Neural progenitor cell (in vitro differentiated cells): ENCODE results near the gene SYVN1. TPM values are rescaled to one million over a fixed set of nuclear protein-coding genes. Genes with fewer than 3 reads are reported as not detected.

Experiments used
- DNase-seq: peaks from one replicate; pipeline ENCODE4 v3.0.0-alpha.2; 2016; ENCODE audit warnings: low spot score
- H2AFZ ChIP-seq: fragments of 200-600 bp; sonication (generic); replicated peaks from 2 replicates; pipeline ENCODE4 v1.6.1; 2016; ENCODE audit warnings: antibody characterized with exemption
- H3F3A ChIP-seq: fragments of 200-600 bp; sonication (generic); 2 replicates; pipeline ENCODE4 v1.6.1; 2016; ENCODE audit warnings: antibody characterized with exemption, low read depth
- H3K27ac ChIP-seq: fragments of 200-600 bp; sonication (generic); 2 replicates; pipeline ENCODE4 v1.5.1; 2016; ENCODE audit warnings: mild to moderate bottlenecking
- H3K27me3 ChIP-seq: fragments of 200-600 bp; sonication (generic); 2 replicates; pipeline ENCODE4 v1.6.1; 2016; ENCODE audit warnings: mild to moderate bottlenecking, moderate library complexity
- H3K36me3 ChIP-seq: fragments of 200-600 bp; sonication (generic); 2 replicates; pipeline ENCODE4 v1.5.1; 2016
- H3K4me1 ChIP-seq: fragments of 200-600 bp; sonication (generic); 2 replicates; pipeline ENCODE4 v1.6.1; 2016; ENCODE audit warnings: mixed run types
- H3K4me2 ChIP-seq: fragments of 200-600 bp; sonication (generic); 2 replicates; pipeline ENCODE4 v1.6.1; 2016
- H3K4me3 ChIP-seq: fragments of 200-600 bp; sonication (generic); 2 replicates; pipeline ENCODE4 v1.5.1; 2016
- H3K79me2 ChIP-seq: fragments of 200-600 bp; sonication (generic); 2 replicates; pipeline ENCODE4 v1.6.1; 2016; ENCODE audit warnings: low read depth
- H3K9ac ChIP-seq: fragments of 200-600 bp; sonication (generic); 2 replicates; pipeline ENCODE4 v1.6.1; 2016
- H3K9me3 ChIP-seq: fragments of 200-600 bp; sonication (generic); 2 replicates; pipeline ENCODE4 v1.5.1; 2016; ENCODE audit warnings: low read depth
- H4K20me1 ChIP-seq: fragments of 200-600 bp; sonication (generic); 2 replicates; pipeline ENCODE4 v1.6.1; 2016; ENCODE audit warnings: low read depth
- H3K27ac Mint-ChIP-seq: 3 replicates; pipeline ENCODE4 v1.8.0; 2021; ENCODE audit warnings: mixed read lengths
- H3K27me3 Mint-ChIP-seq: 2 replicates; pipeline ENCODE4 v1.8.0; 2022; ENCODE audit warnings: low read depth, mild to moderate bottlenecking, inconsistent platforms, moderate library complexity, mixed read lengths; ENCODE audit not compliant: insufficient read depth
- H3K36me3 Mint-ChIP-seq: 3 replicates; pipeline ENCODE4 v1.8.0; 2021; ENCODE audit warnings: mixed read lengths
- H3K4me1 Mint-ChIP-seq: 3 replicates; pipeline ENCODE4 v1.8.0; 2021; ENCODE audit warnings: mixed read lengths
- H3K4me3 Mint-ChIP-seq: 3 replicates; pipeline ENCODE4 v1.8.0; 2021; ENCODE audit warnings: mild to moderate bottlenecking, moderate library complexity, mixed read lengths
- H3K9me3 Mint-ChIP-seq: 3 replicates; pipeline ENCODE4 v1.8.0; 2020; ENCODE audit warnings: mixed read lengths
- CTCF ChIP-seq: fragments of 200-600 bp; sonication (generic); IDR thresholded peaks from 2 replicates; pipeline ENCODE4 v1.5.1; 2017; ENCODE audit warnings: antibody characterized with exemption, mild to moderate bottlenecking
- EZH2 ChIP-seq: fragments of 200-600 bp; sonication (generic); IDR thresholded peaks from 2 replicates; pipeline ENCODE4 v1.6.1; 2017; ENCODE audit warnings: antibody characterized with exemption, mild to moderate bottlenecking, moderate library complexity
- EZH2phosphoT487 ChIP-seq: fragments of 200-600 bp; sonication (generic); IDR thresholded peaks from 2 replicates; pipeline ENCODE4 v1.6.1; 2017; ENCODE audit warnings: antibody characterized with exemption
- total RNA-seq: library from RNA; depleted of rRNA; stranded (reverse); fragments of >200 nt; gene quantifications from 2 replicates; pipeline ENCODE4 v1.2.3, GENCODE V29; 2015; ENCODE audit warnings: low replicate concordance

The SYVN1 gene
- total RNA-seq, 1 donor from 2014 or later = 7.2 TPM

DNA sequence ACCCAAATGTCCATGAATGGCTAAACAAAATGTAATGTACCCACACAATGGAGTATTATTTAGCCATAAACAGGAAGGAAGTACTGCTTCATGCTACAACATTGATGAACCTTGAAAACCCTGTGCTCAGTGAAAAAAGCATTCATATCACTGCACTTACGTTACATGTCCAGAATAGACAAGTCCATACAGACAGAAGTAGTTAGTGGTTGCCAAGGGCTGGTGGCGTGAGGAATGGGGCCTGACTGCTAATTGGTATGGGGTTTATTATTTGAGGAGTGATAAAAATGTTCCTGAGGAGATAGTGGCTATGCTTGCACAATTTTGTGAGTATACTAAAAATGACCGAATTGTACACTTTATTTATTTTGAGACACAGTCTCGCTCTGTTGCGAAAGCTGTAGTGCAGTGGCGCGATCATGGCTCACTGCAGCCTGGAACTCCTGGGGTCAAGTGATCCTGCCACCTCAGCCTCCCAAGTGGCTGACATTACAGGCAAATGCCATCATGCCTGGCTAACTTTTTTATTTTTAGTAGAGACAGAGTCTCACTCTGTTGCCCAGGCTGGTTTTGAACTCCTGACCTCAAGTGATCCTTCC, 7.7 kb upstream of the SYVN1 start:
- H3K9me3 ChIP-seq = no peaks in the 10 kb centered on the region
- Mint-ChIP-seq H3K4me1 (no peaks in the 10 kb centered on the region), H3K9me3 (peaks cover 10% of the 10 kb centered on the region), H3K4me3 (no peak overlapping the region), H3K36me3 (no peaks in the 10 kb centered on the region), H3K27me3 (peaks cover 6% of the 10 kb centered on the region), H3K27ac (no peak overlapping the region)
- H3F3A ChIP-seq = no peaks in the 10 kb centered on the region
- H3K27me3 ChIP-seq = peaks cover 22% of the 10 kb centered on the region
- H3K4me3 ChIP-seq = no peak overlapping the region
- no peaks in the 10 kb centered on the region for H3K79me2 ChIP-seq
- H4K20me1 ChIP-seq = no peaks in the 10 kb centered on the region
- H2AFZ ChIP-seq = no peak overlapping the region
- no peaks in the 10 kb centered on the region for H3K4me1 ChIP-seq
- no peak overlapping the region for H3K4me2 ChIP-seq
- no peak overlapping the region for H3K9ac ChIP-seq
- no peak overlapping the region for H3K27ac ChIP-seq
- DNase-seq = no peak
- TF ChIP-seq CTCF = no peak
- TF ChIP-seq EZH2phosphoT487 = no peak
- no peak for TF ChIP-seq EZH2
- no peaks in the 10 kb centered on the region for H3K36me3 ChIP-seq

DNA sequence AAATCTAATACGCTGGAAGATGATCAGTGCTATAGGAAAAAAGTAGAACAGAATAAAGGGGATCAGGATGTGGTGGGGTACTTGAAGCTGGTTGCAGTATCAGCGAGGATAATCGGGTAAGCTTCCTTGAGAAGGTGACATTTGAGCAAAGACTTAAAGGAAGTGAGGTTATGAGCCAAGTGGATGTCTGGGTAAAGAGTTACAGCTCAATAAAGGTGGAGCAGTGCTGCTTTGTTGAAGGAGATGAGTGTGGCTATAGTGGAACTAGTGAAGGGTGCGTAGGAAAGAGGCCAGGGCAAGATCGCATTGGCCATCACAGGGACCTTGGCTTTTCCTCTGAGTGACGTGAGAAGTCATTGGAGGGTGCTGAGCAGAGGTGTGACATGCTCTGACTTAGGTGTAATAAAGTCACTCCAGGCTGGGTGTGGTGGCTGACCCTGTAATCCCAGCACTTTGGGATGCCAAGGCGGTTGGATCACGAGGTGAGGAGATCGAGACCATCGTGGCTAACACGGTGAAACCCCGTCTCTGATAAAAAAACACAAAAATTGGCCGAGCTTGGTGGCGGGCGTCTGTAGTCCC, 2.3 kb upstream of the SYVN1 start:
- H3K9me3 Mint-ChIP-seq = peaks cover 2% of the 10 kb centered on the region
- H3K4me3 Mint-ChIP-seq = peak overlapping the region; percentile 76
- peaks cover 8% of the 10 kb centered on the region for H3K4me1 ChIP-seq
- H3K4me3 ChIP-seq = no peak overlapping the region
- no peak overlapping the region for H3K27ac ChIP-seq
- peaks cover 11% of the 10 kb centered on the region for H4K20me1 ChIP-seq
- TF ChIP-seq EZH2 (no peak), EZH2phosphoT487 (no peak), CTCF (no peak)
- no peaks in the 10 kb centered on the region for H3K9me3 ChIP-seq
- H3K36me3 Mint-ChIP-seq = no peaks in the 10 kb centered on the region
- H2AFZ ChIP-seq = no peak overlapping the region
- H3K4me1 Mint-ChIP-seq = peaks cover 21% of the 10 kb centered on the region
- H3K9ac ChIP-seq = no peak overlapping the region
- no peak overlapping the region for H3K27ac Mint-ChIP-seq
- no peaks in the 10 kb centered on the region for H3K36me3 ChIP-seq
- peaks cover 18% of the 10 kb centered on the region for H3K27me3 ChIP-seq
- peaks cover 21% of the 10 kb centered on the region for H3K79me2 ChIP-seq
- peaks cover 11% of the 10 kb centered on the region for H3F3A ChIP-seq
- H3K4me2 ChIP-seq = no peak overlapping the region
- no peak for DNase-seq
- H3K27me3 Mint-ChIP-seq = peaks cover 4% of the 10 kb centered on the region

- no peak for DNase-seq
- H3K4me3 Mint-ChIP-seq = peak overlapping the region; percentile 98
- peaks cover 21% of the 10 kb centered on the region for H3K79me2 ChIP-seq
- H3K36me3 ChIP-seq = no peaks in the 10 kb centered on the region
- H3F3A ChIP-seq = peaks cover 11% of the 10 kb centered on the region
- H3K4me1 Mint-ChIP-seq = peaks cover 21% of the 10 kb centered on the region
- peak overlapping the region; percentile 100 for H3K27ac Mint-ChIP-seq
- H3K36me3 Mint-ChIP-seq = no peaks in the 10 kb centered on the region
- TF ChIP-seq EZH2phosphoT487 (no peak), CTCF (no peak), EZH2 (no peak)
- peak overlapping the region; percentile 58 for H3K9ac ChIP-seq
- H3K27ac ChIP-seq = peak overlapping the region; percentile 75
- H4K20me1 ChIP-seq = peaks cover 11% of the 10 kb centered on the region
- peak overlapping the region; percentile 93 for H3K4me3 ChIP-seq
- H3K27me3 Mint-ChIP-seq = peaks cover 4% of the 10 kb centered on the region
- peaks cover 9% of the 10 kb centered on the region for H3K27me3 ChIP-seq
- H2AFZ ChIP-seq = peak overlapping the region; percentile 30
- H3K4me1 ChIP-seq = peaks cover 8% of the 10 kb centered on the region
- peaks cover 2% of the 10 kb centered on the region for H3K9me3 Mint-ChIP-seq
- H3K9me3 ChIP-seq = no peaks in the 10 kb centered on the region
- H3K4me2 ChIP-seq = peak overlapping the region; percentile 99
Measured at GRCh38 chr11:65135633-65136145, 1.4 kb upstream of the SYVN1 start.
